ENCODE results near the gene PCGF2. TPM values are rescaled to one million over a fixed set of nuclear protein-coding genes. Genes with fewer than 3 reads are reported as not detected.

PCGF2 gene
- total and polyA plus RNA-seq, 9 of the 15 experiments (the other 6 are each of a cell fraction or from before 2014, with no cell fraction given) = 1.3 to 33.4 (median 7.0) TPM

GRCh38 chr17:38749223-38750043 is 1.3 kb upstream of the PCGF2 start (continued):
- 0 out of 2 replicates have a peak, but pooled peaks have one; percentile 27 for TF ChIP-seq ZNF740 (CRISPR knock-in tag; IDR thresholded peaks at IDR 0.05)
- no peak for TF ChIP-seq ZNF740 (tag; IDR thresholded peaks at IDR 0.05)
- peak; percentile 77 for TF ChIP-seq EP400 (IDR thresholded peaks at IDR 0.05)
- TF ChIP-seq CCAR2 (IDR thresholded peaks at IDR 0.05; ENCODE audit: low read depth, low read length) = no peak
- TF ChIP-seq RNF2 (IDR thresholded peaks at IDR 0.05) = peak; percentile 89
- TF ChIP-seq CSDE1 (IDR thresholded peaks at IDR 0.05) = 0 out of 4 replicates have a peak, but pooled peaks of 1 of the 2 experiments have one; percentile 12
- TF ChIP-seq CTBP1 (IDR thresholded peaks at IDR 0.05; ENCODE audit: borderline replicate concordance) = peak; percentile 36
- peak; percentile 39; the same call in 1 of the 2 replicates for TF ChIP-seq ARID1B (IDR thresholded peaks at IDR 0.05)
- 0 out of 2 replicates have a peak, but pooled peaks have one; percentile 32 for TF ChIP-seq TRIM28 (IDR thresholded peaks at IDR 0.05)
- TF ChIP-seq KLF1 (tag; IDR thresholded peaks at IDR 0.05) = peak; percentile 12; the same call in 1 of the 2 replicates
- TF ChIP-seq POLR2B (IDR thresholded peaks at IDR 0.05; ENCODE audit: low read depth, partially characterized antibody) = peak; percentile 84
- peak; percentile 48 for TF ChIP-seq CCNT2 (IDR thresholded peaks at IDR 0.05; ENCODE audit: borderline replicate concordance, extremely low read depth, insufficient read length, low read depth, low read length)
- 0 out of 2 replicates have a peak, but pooled peaks have one; percentile 2 for TF ChIP-seq JUND (IDR thresholded peaks at IDR 0.05; ENCODE audit: borderline replicate concordance, low read depth, low read length)
- peak; percentile 13; the same call in 1 of the 3 replicates for TF ChIP-seq JUND (tag; IDR thresholded peaks at IDR 0.05; ENCODE audit: borderline replicate concordance, low read depth, low read length)
- TF ChIP-seq ZNF253 (CRISPR knock-in tag; conservative IDR thresholded peaks at IDR 0.05) = no peak
- peak; percentile 88 for TF ChIP-seq E2F8 (IDR thresholded peaks at IDR 0.05; ENCODE audit: low read depth, partially characterized antibody)
- peak; percentile 9; the same call in 1 of the 2 replicates for TF ChIP-seq JUN (IDR thresholded peaks at IDR 0.05; ENCODE audit: borderline replicate concordance, low read depth, low read length)
- TF ChIP-seq JUN (CRISPR knock-in tag; IDR thresholded peaks at IDR 0.05; ENCODE audit: borderline replicate concordance) = no peak
- no peak for TF ChIP-seq ZNF146 (CRISPR knock-in tag; IDR thresholded peaks at IDR 0.05; ENCODE audit: unreplicated experiment)
- TF ChIP-seq TAF9B (IDR thresholded peaks at IDR 0.05; ENCODE audit: partially characterized antibody) = peak; percentile 82
- TF ChIP-seq MBD1 (CRISPR knock-in tag; IDR thresholded peaks at IDR 0.05) = peak; percentile 41; the same call in 1 of the 2 replicates

Measured in K562 (cell line).